Activated naive CD8-positive, alpha-beta T cell treated with anti-CD3 and anti-CD28 coated beads for 36 hours (primary cell): ENCODE measurements around the gene HOXA4. TPM values are rescaled to one million over a fixed set of nuclear protein-coding genes. Genes with fewer than 3 reads are reported as not detected.

ENCODE experiments used
- DNase-seq: peaks from one replicate; pipeline ENCODE4 v3.0.0; 2021
- H3K27ac Mint-ChIP-seq: one replicate; pipeline ENCODE4 v1.8.0; 2022; ENCODE audit warnings: mild to moderate bottlenecking, moderate library complexity, mixed read lengths
- H3K27me3 Mint-ChIP-seq: one replicate; pipeline ENCODE4 v1.8.0; 2022; ENCODE audit warnings: mild to moderate bottlenecking, mixed read lengths
- H3K36me3 Mint-ChIP-seq: one replicate; pipeline ENCODE4 v1.8.0; 2021; ENCODE audit warnings: mild to moderate bottlenecking, mixed read lengths
- H3K4me1 Mint-ChIP-seq: one replicate; pipeline ENCODE4 v1.8.0; 2021; ENCODE audit warnings: mixed read lengths
- H3K4me3 Mint-ChIP-seq: one replicate; pipeline ENCODE4 v1.8.0; 2022; ENCODE audit warnings: mild to moderate bottlenecking, moderate library complexity, mixed read lengths
- H3K9me3 Mint-ChIP-seq: one replicate; pipeline ENCODE4 v1.8.0; 2022; ENCODE audit warnings: mixed read lengths
- total RNA-seq, 2 experiments: library from RNA; stranded (reverse); gene quantifications; one replicate each; pipeline ENCODE4 v1.2.3, GENCODE V29; 2021

The HOXA4 gene
- total RNA-seq, 2 experiments from 2014 or later = not detected

- DNase-seq = no peak
These were observed 41.8 kb upstream of the HOXA4 start for GRCh38 chr7:27172315-27172774.

GRCh38 chr7:27171637-27172314, 41.2 kb upstream of the HOXA4 start:
- H3K27ac Mint-ChIP-seq = no peak overlapping the region
- H3K4me3 Mint-ChIP-seq = no peak overlapping the region
- no peaks in the 10 kb centered on the region for H3K36me3 Mint-ChIP-seq
- peaks cover 20% of the 10 kb centered on the region for H3K4me1 Mint-ChIP-seq
- H3K9me3 Mint-ChIP-seq = no peaks in the 10 kb centered on the region
- peaks cover 85% of the 10 kb centered on the region for H3K27me3 Mint-ChIP-seq
- DNase-seq = no peak

More at GRCh38 chr7:27172315-27172774, 41.8 kb upstream of the HOXA4 start:
- Mint-ChIP-seq H3K9me3 (no peaks in the 10 kb centered on the region), H3K4me1 (peaks cover 16% of the 10 kb centered on the region), H3K27ac (no peak overlapping the region), H3K27me3 (peaks cover 82% of the 10 kb centered on the region), H3K4me3 (no peak overlapping the region), H3K36me3 (no peaks in the 10 kb centered on the region)

- Mint-ChIP-seq H3K4me3 (no peak overlapping the region), H3K4me1 (peaks cover 23% of the 10 kb centered on the region), H3K9me3 (no peaks in the 10 kb centered on the region), H3K27ac (no peak overlapping the region), H3K36me3 (no peaks in the 10 kb centered on the region), H3K27me3 (peaks cover 85% of the 10 kb centered on the region)
- no peak for DNase-seq
These were observed 40.7 kb upstream of the HOXA4 start for GRCh38 chr7:27171325-27171636.

- Mint-ChIP-seq H3K27ac (no peak overlapping the region), H3K4me3 (no peak overlapping the region), H3K9me3 (no peaks in the 10 kb centered on the region), H3K27me3 (peaks cover 85% of the 10 kb centered on the region), H3K4me1 (peaks cover 24% of the 10 kb centered on the region), H3K36me3 (no peaks in the 10 kb centered on the region)
- no peak for DNase-seq
These were observed 40.1 kb upstream of the HOXA4 start for GRCh38 chr7:27170426-27171324.

GRCh38 chr7:27169658-27170425, 39.3 kb upstream of the HOXA4 start:
- DNase-seq = no peak
- no peak overlapping the region for H3K4me3 Mint-ChIP-seq
- H3K9me3 Mint-ChIP-seq = no peaks in the 10 kb centered on the region
- no peaks in the 10 kb centered on the region for H3K36me3 Mint-ChIP-seq
- no peak overlapping the region for H3K27ac Mint-ChIP-seq
- H3K27me3 Mint-ChIP-seq = peaks cover 83% of the 10 kb centered on the region
- peaks cover 27% of the 10 kb centered on the region for H3K4me1 Mint-ChIP-seq

GRCh38 chr7:27168265-27168947, 37.8 kb upstream of the HOXA4 start:
- H3K4me1 Mint-ChIP-seq = peaks cover 30% of the 10 kb centered on the region
- no peak overlapping the region for H3K27ac Mint-ChIP-seq
- H3K9me3 Mint-ChIP-seq = no peaks in the 10 kb centered on the region
- no peaks in the 10 kb centered on the region for H3K36me3 Mint-ChIP-seq
- peaks cover 89% of the 10 kb centered on the region for H3K27me3 Mint-ChIP-seq
- no peak overlapping the region for H3K4me3 Mint-ChIP-seq
- DNase-seq = no peak

- Mint-ChIP-seq H3K36me3 (no peaks in the 10 kb centered on the region), H3K9me3 (no peaks in the 10 kb centered on the region)
- DNase-seq = no peak
These were observed 37.3 kb upstream of the HOXA4 start for GRCh38 chr7:27167916-27168264.

DNA sequence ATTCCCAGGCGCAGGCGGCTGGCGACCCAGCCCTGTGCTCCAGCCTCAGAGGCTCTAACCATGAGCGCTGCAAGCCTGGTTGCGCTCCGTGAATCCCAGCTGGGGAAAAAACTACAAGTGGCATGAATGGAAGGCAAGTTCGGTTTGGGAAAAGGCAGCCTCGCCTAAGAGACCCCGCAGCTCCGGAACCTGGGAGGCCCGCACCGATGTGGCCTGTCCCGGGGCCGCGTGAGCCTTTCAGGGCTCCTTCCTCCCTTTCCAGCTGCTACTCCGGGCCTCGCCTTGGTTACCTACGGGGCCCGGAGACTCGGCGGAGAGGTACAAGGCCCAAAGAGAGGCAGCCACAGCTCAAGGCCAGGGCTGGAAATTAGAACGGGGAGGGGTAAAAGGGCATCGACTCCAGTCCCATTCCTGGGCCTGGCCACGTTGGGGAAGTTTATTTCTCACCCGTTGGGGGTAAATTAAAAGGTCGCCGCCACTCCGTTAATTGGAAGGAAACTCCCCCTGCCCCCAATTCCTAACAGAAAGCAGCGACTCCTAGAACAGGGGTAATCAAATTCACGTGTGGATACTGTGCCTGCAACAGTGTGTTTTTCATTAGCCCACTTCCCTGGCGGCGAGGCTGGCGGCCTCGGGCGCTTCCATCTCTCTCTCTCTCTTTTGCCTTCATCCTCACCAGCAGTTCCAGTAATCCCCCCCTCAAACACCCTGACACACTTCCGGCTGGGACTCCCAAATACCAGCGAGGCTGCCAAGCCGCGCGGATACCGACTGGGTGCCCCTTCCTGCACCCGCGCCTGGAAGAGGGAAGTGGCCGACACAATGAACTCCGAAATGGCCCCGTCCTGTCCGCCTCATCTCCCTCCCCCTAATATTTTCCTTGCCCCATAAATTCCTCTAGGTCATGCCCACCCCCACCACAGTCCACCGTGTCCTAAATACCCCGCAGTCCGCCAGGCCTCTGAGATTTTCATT, 36.3 kb upstream of the HOXA4 start:
- no peak overlapping the region for H3K4me3 Mint-ChIP-seq
- no peaks in the 10 kb centered on the region for H3K36me3 Mint-ChIP-seq
- peak overlapping the region; percentile 51 for H3K27ac Mint-ChIP-seq
- no peaks in the 10 kb centered on the region for H3K9me3 Mint-ChIP-seq
- DNase-seq = no peak
- H3K4me1 Mint-ChIP-seq = peaks cover 25% of the 10 kb centered on the region
- peaks cover 96% of the 10 kb centered on the region for H3K27me3 Mint-ChIP-seq

More at GRCh38 chr7:27167916-27168264, 37.3 kb upstream of the HOXA4 start:
- H3K27me3 Mint-ChIP-seq = peaks cover 94% of the 10 kb centered on the region
- peaks cover 30% of the 10 kb centered on the region for H3K4me1 Mint-ChIP-seq
- H3K27ac Mint-ChIP-seq = no peak overlapping the region
- H3K4me3 Mint-ChIP-seq = no peak overlapping the region

- Mint-ChIP-seq H3K36me3 (no peaks in the 10 kb centered on the region), H3K4me3 (no peak overlapping the region)
These were observed 35.5 kb upstream of the HOXA4 start for GRCh38 chr7:27165996-27166530.

GRCh38 chr7:27165089-27165995, 34.8 kb upstream of the HOXA4 start, which contains the start of gene HOXA9:
HOXA9 (minus strand) TSS chr7:27165537; CDS start chr7:27165457, 80 bp downstream.
- no peak for DNase-seq
- Mint-ChIP-seq H3K36me3 (no peaks in the 10 kb centered on the region), H3K27ac (peak within 1 kb of the TSS; percentile 29), H3K9me3 (no peaks in the 10 kb centered on the region), H3K4me3 (peak within 1 kb of the TSS; percentile 66), H3K4me1 (peaks cover 24% of the 10 kb centered on the region), H3K27me3 (peaks cover 91% of the 10 kb centered on the region)

More at GRCh38 chr7:27165996-27166530, 35.5 kb upstream of the HOXA4 start:
- H3K4me1 Mint-ChIP-seq = peaks cover 23% of the 10 kb centered on the region
- H3K27me3 Mint-ChIP-seq = peaks cover 93% of the 10 kb centered on the region
- H3K9me3 Mint-ChIP-seq = no peaks in the 10 kb centered on the region
- no peak overlapping the region for H3K27ac Mint-ChIP-seq
- no peak for DNase-seq

- Mint-ChIP-seq H3K27ac (peak overlapping the region; percentile 29), H3K36me3 (no peaks in the 10 kb centered on the region), H3K27me3 (peaks cover 92% of the 10 kb centered on the region), H3K4me1 (peaks cover 26% of the 10 kb centered on the region), H3K9me3 (no peaks in the 10 kb centered on the region), H3K4me3 (no peak overlapping the region)
- DNase-seq = no peak
These were observed 34.0 kb upstream of the HOXA4 start for GRCh38 chr7:27164367-27165088.

GRCh38 chr7:27164045-27164366, 33.4 kb upstream of the HOXA4 start:
- no peak overlapping the region for H3K4me3 Mint-ChIP-seq
- peaks cover 92% of the 10 kb centered on the region for H3K27me3 Mint-ChIP-seq
- H3K9me3 Mint-ChIP-seq = no peaks in the 10 kb centered on the region
- DNase-seq = no peak
- no peaks in the 10 kb centered on the region for H3K36me3 Mint-ChIP-seq
- H3K4me1 Mint-ChIP-seq = peaks cover 26% of the 10 kb centered on the region
- no peak overlapping the region for H3K27ac Mint-ChIP-seq
